Jurkat, Clone E6-1 (cell line): ENCODE results near the gene MGLL.
"Not testable (repeated sequence)": the region's sequence is repeated elsewhere in the genome, so short reads cannot be mapped to it uniquely, and the experiment has no call there.

ENCODE experiments used
- DNase-seq: peaks from one replicate; pipeline ENCODE4 v3.0.0-alpha.2; 2011; ENCODE audit warnings: low read depth, low spot score
- H3K4me3 ChIP-seq: 2 replicates; pipeline ENCODE4 v1.5.1; 2011; ENCODE audit warnings: mild to moderate bottlenecking, low read length, control low read depth, moderate library complexity

Gene MGLL

DNA sequence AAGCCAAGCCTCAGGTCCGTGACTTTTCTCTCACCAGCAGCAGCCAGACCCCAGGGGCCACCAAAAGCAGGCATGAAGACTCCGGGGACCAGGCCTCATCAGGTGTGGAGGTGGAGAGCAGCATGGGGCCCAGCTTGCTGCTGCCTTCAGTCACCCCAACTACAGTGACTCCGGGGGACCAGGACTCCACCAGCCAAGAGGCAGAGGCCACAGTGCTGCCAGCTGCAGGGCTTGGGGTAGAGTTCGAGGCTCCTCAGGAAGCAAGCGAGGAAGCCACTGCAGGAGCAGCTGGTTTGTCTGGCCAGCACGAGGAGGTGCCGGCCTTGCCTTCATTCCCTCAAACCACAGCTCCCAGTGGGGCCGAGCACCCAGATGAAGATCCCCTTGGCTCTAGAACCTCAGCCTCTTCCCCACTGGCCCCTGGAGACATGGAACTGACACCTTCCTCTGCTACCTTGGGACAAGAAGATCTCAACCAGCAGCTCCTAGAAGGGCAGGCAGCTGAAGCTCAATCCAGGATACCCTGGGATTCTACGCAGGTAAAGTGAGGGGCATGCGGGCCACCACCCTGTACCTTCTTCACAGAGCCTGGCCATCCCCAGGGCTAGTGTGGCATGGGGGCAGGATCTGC lies 161.6 kb downstream of the MGLL start:
- no peak overlapping the region for H3K4me3 ChIP-seq
- no peak for DNase-seq

DNA sequence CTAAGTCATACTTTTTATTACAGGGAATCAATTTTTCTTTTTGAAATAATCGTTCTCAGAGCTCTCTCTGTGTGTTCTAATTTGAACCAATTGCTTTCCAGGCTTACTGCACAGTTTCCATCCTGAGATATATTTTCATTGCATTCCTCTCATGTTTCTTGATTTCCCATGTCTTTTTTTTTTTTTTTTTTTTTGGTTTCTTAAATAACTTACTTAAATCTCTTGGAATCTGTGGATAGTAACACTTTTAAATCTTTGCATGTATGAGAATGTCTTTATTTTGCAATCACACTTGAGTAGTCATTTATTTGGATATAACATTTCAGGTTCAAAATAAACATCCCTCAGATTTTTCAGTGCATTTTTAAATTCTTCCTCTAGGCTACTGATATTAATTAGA lies 164.1 kb downstream of the MGLL start:
- no peak overlapping the region for H3K4me3 ChIP-seq
- DNase-seq, result no peak

DNA sequence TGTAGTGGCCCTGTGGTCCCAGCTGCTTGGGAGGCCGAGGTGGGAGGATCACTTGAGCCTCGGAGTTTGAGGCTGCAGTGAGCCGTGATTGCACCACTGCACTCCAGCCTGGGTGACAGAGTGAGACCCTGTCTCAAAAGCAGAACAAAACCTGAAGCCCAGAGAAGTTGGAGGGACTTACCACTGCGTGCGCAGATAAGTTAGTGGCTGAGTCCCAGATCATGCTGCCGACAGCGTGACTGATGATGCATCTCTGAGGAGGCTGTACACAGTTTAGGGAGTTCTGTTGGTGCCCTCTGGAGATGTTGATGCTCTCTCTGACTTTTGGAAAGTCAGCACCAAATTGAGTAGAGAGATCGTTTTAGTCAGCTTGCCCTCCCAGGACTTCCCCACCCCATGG lies 165.4 kb downstream of the MGLL start:
- no peak for DNase-seq
- H3K4me3 ChIP-seq, result no peak overlapping the region

DNA sequence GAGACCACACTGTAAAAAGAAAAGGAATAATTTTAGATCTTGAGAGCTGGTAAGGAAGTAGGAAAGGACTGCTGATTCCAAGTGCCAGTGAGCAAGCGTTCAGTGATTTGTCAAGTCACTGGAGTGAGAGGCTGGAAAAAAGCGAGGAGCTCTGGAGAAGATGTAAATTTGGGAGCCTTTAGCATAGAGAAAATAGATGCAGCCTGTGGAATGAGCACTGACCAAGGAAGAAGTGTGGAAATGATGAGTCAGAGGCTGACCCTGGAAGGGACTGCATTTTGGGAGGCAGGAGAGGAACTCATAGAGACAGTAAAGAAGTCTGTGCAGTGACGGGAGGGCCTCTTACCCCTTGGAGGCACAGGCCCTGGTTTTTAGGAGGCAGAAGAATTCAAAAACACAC lies 166.7 kb downstream of the MGLL start:
- no peak overlapping the region for H3K4me3 ChIP-seq
- DNase-seq, result no peak

DNA sequence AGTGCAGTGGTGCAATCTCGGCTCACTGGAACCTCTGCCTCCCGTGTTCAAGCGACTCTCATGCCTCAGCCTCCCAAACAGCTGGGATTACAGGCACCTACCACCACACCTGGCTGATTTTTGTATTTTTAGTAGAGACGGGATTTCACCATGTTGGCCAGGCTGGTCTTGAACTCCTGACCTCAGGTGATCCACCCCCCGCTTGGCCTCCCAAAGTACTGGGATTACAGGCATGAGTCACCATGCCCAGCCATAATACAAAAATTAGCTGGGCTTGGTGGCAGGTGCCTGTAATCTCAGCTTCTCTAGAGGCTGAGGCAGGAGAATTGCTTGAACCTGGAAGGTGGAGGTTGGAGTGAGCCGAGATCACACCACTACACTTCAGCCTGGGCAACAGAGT lies 167.3 kb downstream of the MGLL start:
- not testable (repeated sequence) for DNase-seq, H3K4me3 ChIP-seq

DNA sequence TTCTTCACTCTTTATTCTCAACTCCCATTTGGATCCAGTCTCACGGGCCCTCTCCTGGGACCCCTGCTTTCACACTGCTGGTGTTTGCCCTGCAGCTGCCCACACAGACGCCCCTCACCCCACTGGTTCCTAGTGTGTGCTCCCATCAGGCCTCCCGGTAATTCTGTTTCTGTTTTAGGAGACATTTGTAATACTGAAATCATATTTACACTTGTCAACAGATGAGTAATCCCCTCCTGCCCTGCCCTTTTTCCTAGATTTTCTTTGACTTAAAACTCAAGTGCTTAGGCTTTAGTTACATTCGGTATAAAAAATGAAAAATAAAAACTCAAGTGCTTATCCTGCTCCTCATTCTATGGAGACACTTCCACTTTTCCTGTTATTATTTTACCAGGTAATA lies 167.9 kb downstream of the MGLL start:
- no peak overlapping the region for H3K4me3 ChIP-seq
- DNase-seq, result no peak

DNA sequence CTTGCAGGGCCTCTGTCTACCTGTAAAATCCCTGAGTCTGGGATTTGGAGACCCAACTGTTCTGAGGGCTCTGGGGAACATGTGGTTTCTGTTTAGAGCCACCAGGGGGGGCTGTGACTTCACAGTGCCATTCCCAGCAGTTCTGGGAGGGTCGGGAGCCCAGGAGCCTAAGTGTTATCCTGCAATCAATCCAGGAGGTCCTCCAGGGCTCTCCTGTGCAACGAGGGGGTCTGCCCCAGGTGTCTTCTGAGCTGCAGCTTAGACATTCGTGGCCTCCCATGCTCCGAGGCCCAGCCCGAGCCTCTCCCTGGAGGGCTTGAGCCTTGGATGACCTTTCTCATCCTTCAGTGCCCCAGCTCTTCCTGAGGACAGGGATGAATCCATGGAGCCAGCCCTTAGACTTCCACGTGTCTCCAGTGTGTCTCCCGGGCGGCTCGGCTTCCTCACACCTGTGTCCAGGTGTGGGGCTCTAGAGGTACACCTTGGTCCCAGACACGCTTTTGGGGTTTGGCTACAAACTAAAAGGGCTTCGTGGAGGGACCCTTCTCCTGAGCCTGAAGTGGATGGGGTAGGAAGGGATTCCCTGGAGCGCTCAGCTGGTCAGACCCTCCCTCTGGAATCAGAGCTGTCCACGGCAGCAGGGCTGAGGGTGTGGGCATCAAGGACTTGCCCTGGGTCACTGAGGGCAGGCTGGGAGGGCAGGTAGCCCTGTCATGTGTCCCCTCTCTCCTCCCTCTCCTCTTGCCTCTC lies 169.9 kb downstream of the MGLL start:
- DNase-seq, result peak; percentile 30
- no peak overlapping the region for H3K4me3 ChIP-seq

DNA sequence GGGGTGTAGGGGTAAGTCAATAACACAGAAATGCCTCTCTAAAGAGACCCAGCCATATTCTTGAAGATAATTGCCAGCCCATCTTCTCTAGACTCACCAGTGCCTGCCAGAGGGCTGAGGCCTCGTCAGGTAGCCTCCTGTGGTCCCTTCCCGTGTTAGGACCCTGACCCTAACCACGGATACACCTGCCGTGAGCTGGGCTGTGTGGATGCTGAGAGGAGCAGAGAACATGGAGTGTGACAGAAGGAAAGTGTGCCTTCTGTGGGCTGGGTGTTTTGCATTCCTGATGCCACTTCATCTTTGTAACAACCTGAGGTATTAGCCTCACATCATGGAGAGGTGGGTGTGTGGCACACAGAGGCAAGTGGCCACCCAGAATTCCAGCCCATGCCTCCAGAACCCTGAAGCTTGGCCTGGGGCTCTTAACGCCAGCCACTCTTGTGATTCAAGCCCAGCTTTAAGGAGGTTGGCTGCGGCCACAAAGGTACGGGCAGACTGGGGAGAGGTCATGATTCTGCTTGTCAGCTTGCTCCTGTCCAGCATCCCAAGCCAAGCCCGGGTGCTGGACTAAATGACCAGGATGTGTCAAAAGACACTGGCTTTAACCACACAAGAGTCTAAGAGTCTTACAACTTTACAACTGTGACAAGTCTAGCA lies 170.7 kb downstream of the MGLL start:
- H3K4me3 ChIP-seq, result no peak overlapping the region
- no peak for DNase-seq

DNA sequence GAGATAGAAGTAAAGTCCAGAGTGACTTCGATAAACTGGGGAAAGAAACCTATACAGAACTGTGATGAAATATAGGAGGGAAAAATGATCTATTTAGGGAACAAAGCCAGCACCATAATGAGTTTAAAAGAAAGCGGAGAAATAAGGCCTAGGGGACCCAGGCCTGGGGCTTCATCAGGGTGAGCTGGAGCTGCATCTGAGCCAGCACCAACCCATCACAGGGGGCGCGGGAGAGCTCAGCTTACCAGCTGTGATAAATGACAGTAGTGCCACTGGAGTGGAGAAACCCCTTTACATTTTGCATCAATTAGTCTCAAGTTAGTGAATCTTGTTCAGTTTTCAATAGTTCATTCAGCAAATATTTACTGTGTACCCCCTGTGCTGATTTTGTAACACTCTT lies 172.1 kb downstream of the MGLL start:
- no peak for DNase-seq
- H3K4me3 ChIP-seq, result no peak overlapping the region

DNA sequence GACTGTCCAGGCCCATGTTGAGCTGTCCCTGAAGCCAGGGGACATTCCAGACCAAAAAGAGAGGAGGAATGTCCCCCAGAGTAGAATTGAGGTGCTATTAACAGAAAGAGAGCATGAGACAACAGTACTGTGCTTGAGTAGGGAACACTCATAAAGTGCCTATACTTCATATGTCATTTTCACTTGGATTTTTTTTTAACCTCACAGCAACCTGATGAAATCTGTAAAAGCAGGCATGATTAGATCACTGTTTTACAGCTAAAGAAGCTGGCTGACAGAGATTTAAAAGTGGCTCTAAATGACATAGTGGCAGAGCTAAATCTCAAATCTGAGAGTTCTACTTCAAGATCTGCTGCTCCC lies 174.5 kb downstream of the MGLL start:
- no peak for DNase-seq
- no peak overlapping the region for H3K4me3 ChIP-seq

DNA sequence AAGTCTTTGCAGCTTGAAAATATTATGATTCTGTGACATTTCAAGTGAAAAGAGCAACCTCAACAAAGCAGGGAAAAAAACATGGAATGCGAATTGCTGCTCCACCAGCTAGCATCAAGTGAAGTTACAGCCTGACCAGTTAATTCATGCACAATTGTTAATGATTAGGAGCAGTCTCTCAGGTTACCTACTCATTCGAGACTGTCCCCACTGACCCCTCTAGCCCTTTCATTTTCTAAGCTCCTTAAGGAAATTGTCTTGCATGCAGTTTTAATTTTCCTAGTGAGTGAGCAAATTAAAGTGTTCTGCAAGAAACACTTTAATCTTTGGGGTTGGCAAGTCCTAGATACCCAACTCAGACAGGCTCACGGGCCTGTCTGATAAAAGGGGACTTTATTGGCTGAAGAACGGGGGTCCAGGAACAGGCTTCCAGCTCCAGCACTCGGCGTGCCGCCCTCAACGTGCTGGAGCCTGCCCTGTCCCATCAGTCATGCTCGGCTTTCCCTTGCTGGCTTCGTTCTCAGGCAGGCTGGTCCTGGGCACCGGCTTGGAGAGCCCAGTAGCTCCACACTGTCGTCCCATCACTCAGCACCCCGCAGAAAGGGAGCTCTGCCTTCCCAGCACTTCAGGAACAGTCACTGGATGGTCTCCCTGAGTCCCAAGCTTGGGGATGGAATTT lies 175.0 kb downstream of the MGLL start:
- H3K4me3 ChIP-seq, result no peak overlapping the region
- DNase-seq, result no peak

DNA sequence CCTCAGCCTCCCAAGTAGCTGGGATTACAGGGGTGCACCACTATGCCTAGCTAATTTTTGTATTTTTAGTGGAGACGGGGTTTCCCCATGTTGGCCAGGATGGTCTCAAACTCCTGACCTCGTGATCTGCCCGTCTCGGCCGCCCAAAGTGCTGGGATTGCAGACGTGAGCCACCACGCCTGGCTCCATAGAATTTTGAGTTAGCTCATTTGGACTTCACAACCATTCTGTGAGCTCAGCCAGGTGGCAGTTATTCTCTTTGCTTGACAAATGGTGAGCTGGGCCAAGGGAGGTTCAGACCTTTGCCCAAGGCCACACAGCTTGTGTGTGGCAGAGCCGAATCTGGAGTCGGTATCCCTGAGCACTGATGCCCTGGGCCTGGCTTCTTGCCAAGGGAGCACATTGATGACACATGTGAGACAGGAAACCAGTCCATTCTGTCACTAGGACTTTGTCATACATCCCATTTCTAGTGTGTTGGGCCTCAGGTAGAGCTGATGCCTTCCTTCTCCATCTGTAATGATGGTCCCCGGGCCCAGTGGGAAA lies 175.7 kb downstream of the MGLL start:
- no peak overlapping the region for H3K4me3 ChIP-seq
- DNase-seq, result no peak

DNA sequence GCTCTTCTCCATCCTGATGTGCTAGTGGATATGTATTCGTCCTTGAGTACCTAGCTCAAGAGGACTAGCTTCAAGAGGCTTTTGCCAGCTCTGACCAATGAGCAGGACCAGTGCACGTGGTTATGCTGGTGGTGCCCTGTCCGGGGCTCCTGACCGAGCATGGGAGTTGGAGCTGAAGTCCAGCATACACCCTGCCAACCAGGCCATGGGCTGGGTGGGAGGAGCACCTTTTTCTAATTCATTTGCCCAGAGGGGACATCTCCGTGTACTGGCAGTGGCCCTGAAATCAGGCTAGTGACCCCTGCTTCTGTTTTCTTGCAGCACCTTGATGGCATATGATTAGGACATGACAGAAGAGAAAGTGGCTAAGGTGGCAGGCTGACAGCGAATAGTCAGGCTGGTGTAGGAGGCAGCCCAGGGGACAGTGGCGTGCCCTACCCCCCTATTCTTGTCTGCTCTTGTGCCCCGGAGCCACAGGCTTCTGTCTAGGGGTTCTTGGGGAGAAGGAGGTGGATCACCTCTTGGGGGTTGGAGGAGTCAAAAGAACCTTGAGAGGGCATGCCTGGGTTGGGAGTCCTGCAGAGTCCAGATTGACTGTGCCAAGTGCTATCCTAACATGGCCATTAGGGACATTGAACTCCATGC lies 176.8 kb downstream of the MGLL start:
- DNase-seq, result no peak
- H3K4me3 ChIP-seq, result no peak overlapping the region

DNA sequence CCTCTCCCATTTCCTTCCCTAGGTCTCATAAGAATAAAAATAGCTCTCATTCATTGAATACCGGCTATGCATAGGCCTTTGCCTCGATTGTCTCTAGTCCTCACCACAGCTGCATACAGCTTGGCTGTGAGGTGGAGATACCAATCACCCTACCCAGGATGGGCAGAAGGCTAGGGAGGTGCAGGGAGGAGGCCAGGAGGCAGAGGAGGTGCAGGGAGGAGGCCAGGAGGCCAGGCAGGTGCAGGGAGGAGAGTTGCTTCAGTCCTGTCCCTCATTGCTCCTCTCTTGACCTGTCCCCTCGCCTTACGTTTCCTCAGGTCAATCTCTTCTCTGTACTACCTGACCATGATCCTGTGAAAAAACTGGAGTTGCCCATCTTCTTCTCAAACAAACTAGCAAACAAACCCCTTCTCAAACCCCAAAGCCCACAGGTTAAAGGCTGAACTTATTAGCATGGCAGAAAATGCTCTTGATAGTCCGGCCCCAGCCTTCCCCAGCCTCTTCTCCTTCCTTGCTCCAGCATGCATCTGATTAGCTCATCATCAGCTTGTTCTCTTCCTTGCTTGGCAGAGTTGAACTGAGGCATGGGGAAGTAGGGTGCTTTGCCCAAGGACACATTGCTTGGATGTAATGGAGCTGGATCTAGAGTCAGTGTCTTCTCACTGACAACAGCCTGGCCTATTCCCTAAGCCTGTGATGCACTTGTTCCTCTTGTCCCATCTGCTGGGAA lies 177.5 kb downstream of the MGLL start:
- no peak for DNase-seq
- no peak overlapping the region for H3K4me3 ChIP-seq

DNA sequence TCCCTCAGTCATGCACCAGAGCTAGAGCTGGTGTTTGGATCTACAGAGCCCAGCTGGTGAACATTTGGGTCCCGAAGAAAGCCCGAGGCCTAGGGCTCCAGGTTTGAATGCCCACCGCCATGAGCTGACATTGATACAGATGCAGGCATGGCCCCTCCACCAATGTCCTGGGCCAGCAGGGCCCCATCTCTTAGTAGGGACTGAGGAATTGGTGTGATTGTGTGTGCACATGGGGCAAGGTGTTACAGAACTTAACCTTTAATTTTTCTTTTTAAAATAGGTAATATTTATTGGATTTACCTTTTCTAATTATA lies 182.3 kb downstream of the MGLL start:
- DNase-seq, result no peak
- H3K4me3 ChIP-seq, result no peak overlapping the region

DNA sequence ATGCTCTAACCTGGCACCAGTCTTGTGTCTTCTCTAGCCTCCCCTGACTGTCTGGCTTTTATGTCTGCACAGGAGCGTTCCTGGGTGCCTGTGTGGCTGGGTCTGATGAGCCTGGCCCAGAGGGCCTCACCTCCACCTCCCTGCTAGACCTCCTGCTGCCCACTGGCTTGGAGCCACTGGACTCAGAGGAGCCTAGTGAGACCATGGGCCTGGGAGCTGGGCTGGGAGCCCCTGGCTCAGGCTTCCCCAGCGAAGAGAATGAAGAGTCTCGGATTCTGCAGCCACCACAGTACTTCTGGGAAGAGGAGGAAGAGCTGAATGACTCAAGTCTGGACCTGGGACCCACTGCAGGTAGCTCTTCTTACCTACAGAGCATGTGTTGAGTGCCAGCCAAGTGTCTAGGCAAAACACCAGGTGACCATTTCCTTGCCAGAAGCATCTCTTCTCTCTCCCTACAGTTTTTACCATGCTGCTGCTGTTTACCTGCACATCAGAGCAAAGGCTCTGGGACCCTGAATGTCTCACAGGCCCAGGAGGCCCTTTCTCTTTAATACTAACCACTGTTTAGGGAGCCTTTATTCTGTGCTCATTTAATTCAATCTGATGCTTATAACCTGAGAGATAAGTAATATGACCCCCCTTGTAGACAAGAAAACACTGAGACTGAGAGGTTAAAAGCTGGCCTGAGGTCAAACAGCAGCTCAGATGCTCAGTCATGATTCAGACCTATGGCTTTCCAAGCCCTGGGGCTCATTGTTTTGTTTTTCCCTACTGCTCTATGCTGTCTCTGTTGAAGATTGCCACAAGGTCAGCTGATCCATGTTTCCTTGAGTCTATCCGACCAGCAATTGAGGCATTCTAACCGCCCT lies 182.9 kb downstream of the MGLL start:
- H3K4me3 ChIP-seq, result no peak overlapping the region
- DNase-seq, result no peak
